ENCODE results near the gene ACACA.
"Not testable (repeated sequence)": the region's sequence is repeated elsewhere in the genome, so short reads cannot be mapped to it uniquely, and the experiment has no call there.

ACACA gene

DNA sequence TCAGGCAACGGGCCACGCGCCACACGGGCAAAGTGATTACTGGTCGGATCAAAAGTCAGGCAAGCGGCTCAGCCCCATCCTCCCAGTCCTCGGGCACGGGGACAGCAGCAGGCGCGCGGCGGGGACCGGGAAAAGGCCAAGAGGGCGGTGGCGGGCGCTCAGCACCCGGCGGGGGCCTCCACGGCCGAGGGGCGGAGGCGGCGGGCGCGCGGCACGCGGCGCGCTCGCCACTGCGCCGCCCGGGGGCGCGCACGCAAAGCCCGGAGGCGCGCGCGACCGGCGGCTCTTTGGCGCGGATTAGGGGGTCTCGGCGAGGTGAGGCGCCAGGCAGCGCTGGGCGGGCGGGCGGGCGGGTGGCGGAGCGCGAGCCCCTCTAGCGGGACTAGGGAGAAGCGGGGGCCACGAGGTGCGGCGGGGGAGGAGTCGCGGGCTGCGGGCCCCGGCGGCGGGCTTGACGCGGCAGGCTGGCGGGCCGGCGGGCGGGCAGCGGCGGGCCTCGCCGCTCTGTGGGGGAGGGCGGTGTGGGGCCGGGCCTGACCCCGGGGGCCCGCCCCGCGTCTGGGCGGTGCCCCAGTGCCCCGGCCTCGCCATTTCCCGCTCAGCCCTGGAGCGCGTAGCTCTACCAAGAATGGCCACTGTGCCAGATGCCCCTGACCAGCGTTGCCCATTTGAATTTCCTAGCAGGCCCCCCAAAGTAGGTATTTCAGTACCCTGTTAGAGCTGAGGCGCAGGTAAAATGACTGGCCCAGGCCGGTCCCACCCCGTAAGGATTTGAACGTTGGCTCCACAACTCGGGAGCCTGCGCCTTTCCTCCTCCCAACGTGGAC, at the start of gene ACACA, which contains the start of gene TADA2A:
Gene ACACA (minus strand): TSS at position 202 of the 827 bp plus-strand sequence. CDS start 537 bp downstream, outside the sequence.
Gene TADA2A (plus strand): TSS at position 252 of the 827 bp plus-strand sequence. CDS start 4,480 bp downstream, outside the sequence.
- DNase-seq = peak; percentile 76

DNA sequence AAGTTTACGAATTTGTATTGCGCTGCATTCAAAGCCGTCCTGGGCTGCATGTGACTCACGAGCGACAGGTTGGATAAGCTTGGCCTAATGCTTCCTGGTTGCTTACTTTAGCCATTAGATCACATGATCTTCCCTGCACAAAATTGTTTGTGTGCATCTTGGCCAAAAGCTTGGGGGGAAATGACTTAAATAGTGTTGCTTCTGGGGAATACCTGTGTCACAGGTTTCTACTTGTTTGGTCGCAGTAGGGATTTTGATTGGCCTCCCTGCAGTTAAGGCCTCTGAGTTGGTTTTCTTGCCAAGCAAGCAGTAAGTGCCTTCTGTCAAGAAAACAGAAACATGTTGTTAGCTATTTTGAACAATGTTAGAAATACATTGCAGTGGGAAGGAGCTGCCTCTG, 43.5 kb upstream of the ACACA start:
- no peak for DNase-seq

- DNase-seq = no peak
Observed at GRCh38 chr17:37447641-37448040, 41.0 kb upstream of the ACACA start.

DNA sequence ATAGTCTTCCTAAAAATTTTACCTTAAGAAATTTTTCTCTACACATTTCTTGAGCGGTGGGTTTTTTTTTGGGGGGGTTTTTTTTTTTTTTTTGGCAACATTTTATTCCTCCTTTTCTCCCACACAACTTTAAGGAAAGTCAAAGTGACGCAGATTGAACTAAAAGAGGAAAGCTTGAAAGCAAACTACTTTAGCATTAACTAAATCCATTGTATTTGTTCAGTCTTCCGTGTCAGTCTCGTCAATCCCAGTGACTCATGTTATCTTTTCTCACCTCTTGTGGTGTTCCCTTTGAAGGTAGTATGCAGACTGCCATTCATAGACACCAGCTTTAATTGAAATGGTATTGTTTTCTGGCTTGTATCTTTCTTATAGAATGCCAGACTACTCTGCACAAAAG, 39.4 kb upstream of the ACACA start:
- DNase-seq = no peak

GRCh38 chr17:37441369-37442014, 34.9 kb upstream of the ACACA start:
- DNase-seq = not testable (repeated sequence)

DNA sequence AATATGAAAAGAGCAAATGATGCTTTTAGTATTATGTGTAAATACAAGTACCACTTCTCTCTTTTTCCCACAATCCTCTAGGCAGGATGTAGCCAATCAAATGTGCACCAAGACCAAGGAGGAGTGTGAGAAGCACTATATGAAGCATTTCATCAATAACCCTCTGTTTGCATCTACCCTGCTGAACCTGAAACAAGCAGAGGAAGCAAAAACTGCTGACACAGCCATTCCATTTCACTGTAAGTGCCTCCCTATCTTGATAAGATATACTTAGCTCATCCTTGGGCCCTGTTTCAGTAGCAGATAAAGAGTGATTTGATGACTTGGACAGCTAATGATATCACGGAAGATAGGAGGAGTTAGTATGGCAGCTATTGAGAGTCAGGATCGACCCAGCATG, 33.8 kb upstream of the ACACA start:
- DNase-seq = no peak

DNA sequence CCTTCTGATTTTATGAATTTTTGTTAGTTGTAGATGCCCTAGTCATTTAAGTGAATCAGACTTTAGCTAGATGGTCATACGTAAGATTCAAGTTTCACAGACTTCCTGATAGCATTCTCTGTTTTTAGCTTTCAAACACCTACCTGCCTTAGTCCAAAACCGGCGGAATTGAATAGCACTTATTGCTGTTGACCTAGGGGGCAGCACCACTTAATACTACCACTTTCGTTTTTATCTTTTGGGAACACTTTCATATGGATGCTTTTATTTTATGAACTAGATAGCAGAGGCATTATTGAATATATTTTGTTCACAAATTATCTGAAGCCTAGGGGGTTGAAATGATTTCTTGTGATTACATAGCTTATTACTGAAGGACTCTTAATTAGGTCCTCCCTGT, 31.5 kb upstream of the ACACA start:
- no peak for DNase-seq

- no peak for DNase-seq
Observed at GRCh38 chr17:37432671-37433070, 26.0 kb upstream of the ACACA start.

DNA sequence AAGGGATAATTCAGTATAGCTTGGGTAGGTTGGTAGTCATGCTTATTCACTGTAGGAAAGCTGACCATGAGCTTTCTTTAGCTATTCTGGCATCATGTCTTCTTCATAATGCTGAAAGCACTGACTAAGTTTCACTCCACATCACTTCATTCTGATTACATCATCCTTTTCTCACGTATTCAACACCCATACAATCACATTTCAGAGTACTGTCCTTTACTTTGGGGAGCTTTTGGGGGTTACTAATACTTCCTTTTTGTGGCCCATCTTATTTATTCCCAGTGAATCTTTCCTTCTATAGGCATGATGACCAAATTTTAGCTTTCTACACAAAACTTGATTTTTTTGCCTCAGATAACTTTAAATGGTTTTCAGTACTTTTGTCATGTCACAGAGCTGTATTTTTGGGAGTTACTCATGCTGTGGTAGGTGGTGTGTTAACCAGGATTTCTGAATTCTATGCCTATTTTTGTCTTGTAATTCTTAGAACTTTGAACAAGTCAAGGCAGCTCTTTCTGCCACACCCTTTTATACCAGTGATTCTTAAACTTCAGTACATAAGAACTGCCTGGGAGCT, 23.5 kb upstream of the ACACA start:
- DNase-seq = no peak

- no peak for DNase-seq
Observed at GRCh38 chr17:37429453-37429852, 22.8 kb upstream of the ACACA start.

GRCh38 chr17:37429039-37429438, 22.4 kb upstream of the ACACA start:
- DNase-seq = no peak

DNA sequence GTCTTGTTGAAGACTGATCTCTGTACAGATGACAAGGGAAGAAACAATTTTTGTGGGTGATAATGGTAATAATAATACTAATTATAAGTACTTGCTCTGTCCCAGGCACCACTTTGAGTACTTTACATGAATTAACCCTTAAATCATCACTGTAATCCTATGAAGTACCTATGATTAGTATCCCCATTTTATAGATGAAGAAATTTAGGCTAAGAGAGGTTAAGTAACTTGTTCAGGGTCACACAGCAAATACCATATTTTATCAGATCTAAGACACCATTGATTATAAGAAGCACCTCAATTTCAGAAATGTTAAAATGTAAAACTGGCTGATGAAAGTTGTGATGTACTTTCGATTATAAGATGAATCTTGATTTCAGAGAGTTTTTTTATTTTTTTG, 18.6 kb upstream of the ACACA start:
- DNase-seq = no peak

DNA sequence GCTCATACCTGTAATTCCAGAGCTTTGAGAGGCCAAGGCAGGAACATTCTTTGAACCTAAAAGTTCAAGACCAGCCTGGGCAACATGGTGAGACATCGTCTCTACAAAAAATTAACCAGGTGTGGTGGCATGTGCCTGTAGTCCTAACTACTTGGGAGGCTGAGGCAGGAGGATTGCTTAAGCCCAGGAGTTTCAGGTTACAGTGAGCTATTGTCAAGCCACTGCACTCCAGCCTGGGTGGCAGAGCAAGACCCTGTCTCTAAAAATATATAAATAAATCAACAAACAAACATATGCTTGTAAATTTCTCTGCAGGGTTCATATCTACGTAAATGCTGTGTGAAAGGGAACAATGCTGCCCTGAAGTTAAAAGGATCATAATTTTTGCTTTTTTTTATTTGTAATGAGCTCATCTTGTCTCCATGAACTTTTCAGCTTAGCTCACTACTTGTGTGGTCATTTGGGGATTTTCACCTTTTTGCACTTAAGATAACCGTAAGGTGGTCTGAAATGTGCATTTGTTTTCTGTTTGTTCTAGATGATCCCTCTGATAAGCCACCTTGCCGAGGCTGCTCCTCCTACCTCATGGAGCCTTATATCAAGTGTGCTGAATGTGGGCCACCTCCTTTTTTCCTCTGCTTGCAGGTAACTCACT, 16.5 kb upstream of the ACACA start:
- no peak for DNase-seq

DNA sequence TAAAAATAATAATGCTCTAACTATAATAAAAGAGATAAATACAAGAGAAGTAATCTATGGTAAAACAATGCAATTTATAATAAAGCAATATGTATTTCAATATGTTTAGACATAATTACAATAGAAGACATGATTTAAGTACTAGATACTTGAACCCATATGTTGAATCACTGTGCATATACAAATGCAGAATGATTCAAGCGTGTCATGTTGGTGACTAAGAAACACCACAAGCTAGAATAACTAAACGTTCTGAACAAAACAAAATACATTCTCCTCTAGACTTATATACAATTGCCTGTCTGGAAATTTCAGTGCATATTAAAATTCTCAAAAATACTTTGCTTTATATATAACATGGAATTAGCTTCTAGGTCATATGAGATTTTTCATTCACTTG, 11.2 kb upstream of the ACACA start:
- DNase-seq = no peak

DNA sequence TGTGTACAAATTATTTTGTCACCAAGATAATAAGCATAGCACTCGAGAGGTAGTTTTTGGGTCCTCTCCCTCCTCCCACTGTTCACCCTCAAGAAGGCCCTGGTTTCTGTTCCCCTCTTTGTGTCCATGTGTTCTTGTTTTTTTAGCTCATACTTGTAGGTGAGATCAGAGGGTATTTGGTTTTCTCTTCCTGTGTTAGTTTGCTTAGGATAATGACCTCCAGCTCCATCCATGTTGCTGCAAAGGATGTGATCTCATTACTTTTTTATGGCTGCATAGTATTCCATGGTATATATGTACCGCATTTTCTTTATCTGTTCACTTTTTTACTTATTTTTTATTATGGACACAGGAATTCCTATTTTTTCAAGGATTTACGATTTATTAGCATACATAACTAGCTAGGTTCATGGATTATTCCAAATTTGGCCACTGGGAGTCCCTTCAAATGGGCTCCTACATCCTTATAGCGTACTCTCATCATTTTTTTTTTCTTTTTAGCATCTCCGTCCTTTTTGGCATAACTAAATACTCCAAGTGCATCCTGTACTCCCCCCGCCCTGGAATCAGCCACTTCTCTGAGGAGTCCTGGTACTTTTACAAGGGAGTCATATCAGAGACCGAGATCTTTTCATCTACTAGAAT, 7.4 kb upstream of the ACACA start:
- no peak for DNase-seq

- DNase-seq = no peak
Observed at GRCh38 chr17:37410357-37410756, 3.7 kb upstream of the ACACA start.

- not testable (repeated sequence) for DNase-seq
Observed at GRCh38 chr17:37408145-37408479, 1.5 kb upstream of the ACACA start.

- DNase-seq = no peak
Observed at GRCh38 chr17:37405955-37406634, 541 bp downstream of the ACACA start.

DNA sequence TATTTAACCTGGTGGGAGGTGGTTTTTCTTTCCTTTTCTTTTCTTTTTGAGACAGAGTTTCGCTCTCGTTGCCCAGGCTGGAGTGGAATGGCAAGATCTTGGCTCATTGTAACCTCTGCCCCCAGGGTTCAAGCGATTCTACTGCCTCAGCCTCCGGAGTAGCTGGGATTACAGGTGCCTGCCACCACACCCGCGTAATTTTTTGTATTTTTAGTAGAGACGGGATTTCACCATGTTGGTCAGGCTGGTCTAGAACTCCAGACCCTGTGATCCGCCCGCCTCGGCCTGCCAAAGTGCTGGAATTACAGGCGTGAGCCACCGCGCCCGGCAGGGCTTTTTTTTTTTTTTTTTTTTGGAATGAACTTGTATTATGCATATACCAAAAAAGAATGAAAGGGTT, 1.1 kb downstream of the ACACA start:
- not testable (repeated sequence) for DNase-seq

DNA sequence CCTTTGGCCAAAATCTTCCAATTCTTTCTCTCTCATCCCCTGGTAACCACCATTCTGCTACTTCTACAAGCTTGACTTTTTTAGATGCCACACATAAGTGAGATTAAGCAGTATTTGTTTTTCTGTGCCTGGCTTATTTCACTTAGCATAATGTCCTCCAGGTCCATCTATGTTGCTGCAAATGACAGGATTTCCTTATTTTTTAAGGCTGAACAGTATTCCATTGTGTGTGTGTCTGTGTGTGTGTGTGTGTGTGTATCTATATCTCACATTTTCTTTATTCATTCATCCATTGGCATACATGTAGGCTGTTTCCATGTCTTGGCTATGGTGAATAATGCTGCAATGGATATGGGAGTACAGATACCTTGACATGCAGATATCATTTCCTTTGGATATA, 6.1 kb downstream of the ACACA start:
- no peak for DNase-seq

GRCh38 chr17:37399265-37399803, 7.3 kb downstream of the ACACA start:
- no peak for DNase-seq

DNA sequence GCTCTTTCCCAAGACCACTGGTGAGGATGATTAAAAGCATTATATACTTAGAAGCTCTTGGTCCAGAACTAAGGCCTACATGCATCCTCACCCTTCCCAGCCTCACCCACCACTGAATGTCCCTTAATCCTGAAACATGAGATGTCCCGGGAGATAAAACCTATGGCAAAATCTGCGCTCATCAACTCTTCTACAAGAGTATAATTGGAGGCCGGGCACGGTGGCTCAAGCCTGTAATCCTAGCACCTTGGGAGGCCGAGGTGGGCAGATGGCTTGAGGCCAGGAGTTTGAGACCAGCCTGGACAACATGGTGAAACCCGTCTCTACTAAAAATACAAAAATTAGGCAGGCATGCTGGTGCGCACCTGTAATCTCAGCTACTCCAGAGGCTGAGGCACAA, 13.3 kb downstream of the ACACA start:
- DNase-seq = no peak
